Stimulated activated naive CD8-positive, alpha-beta T cell treated with anti-CD3 and anti-CD28 coated beads, Interleukin-15, Interleukin-2, amounts not matched to agents 100 U/mL and 50 U/mL, for 24 hours (primary cell): ENCODE results near the gene STK4.
"Not testable (repeated sequence)": the region's sequence is repeated elsewhere in the genome, so short reads cannot be mapped to it uniquely, and the experiment has no call there.

Experiments
- ATAC-seq: fragments of 150-1000 bp; cut with Tn5 transposase; one replicate; pipeline ENCODE4 v1.10.0; 2021
- DNase-seq: peaks from one replicate; pipeline ENCODE4 v3.0.0; 2021

STK4 gene

DNA sequence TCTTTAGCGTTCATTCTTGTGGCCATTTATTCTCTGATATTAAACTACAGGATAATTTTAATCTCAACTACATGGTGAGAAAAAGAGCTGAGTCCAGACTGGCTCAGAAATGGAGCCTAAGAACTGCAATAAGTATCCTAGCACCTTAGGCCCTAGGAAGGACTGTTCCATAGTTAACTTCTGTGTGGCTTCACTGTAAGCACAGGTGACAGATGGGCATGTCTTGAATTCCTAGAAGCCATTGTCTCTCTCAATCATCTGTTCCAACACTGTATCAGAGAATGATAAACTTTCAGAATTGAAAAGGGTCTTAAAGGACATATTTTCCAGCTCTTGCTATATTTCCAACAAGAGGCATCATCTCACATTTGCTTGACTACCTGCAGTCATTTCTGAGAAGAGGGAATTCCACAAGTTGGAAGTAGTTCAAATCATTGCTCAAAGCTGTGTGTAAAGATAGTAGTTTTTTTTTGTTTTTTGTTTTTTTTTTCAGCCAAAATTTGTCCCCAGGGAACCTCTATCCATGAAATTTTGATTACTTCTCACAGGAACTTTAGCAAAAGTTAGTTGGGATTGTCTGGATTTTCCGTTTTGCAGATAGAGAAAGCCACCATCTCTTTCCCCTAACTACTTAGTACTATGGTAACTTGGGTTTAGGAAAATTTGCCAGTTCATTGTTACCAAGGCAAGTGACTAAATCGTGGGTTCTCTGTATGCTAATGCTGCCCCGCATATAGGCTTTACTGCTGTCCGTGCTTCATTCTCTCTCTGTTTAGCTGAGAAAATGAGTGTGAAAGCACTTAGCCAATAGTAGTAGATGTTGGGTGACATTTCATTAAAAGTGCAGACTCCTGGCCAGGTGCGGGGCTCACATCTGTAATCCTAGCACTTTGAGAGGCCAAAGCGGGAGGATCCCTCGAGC, 87.4 kb downstream of the STK4 start:
- ATAC-seq (peak; percentile 55), DNase-seq (no peak)

GRCh38 chr20:45055056-45055455, 88.7 kb downstream of the STK4 start:
- ATAC-seq (no peak), DNase-seq (no peak)

- ATAC-seq (no peak), DNase-seq (no peak)
These were observed 90.3 kb downstream of the STK4 start for GRCh38 chr20:45056473-45057173.

GRCh38 chr20:45058168-45058850, 92.0 kb downstream of the STK4 start:
- ATAC-seq = no peak
- DNase-seq = no peak

DNA sequence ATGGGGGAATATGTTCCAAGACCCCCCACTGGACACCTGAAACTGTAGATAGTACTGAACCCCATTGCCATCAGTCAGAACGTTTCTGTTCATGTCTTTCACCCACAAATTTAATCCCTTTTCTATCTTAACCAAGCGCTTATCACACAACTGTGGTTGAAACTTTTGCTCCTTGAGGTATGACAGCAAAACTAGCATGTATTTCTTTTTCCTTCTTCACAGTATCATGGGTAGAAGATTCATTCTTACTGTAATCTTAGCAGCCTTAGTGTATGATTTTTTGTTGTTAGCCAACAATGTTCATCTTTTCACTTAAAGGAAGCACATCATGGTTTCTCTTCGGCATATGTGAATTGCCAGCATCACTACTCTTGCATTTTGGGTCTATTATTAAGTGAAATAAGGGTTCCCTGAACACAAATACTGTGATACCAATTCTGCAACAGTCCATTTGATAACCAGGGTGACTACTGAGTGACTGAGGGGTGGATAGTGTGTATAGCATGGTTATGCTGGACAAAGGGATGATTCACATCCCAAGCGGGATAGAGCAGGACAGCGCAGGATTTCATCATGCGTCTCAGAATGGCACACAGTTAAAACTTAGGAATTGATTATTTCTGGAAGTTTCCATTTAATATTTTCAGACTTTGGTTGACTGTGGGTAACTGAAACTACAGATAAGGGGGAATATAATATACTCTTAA, 92.9 kb downstream of the STK4 start:
- no peak for DNase-seq
- ATAC-seq = no peak

DNA sequence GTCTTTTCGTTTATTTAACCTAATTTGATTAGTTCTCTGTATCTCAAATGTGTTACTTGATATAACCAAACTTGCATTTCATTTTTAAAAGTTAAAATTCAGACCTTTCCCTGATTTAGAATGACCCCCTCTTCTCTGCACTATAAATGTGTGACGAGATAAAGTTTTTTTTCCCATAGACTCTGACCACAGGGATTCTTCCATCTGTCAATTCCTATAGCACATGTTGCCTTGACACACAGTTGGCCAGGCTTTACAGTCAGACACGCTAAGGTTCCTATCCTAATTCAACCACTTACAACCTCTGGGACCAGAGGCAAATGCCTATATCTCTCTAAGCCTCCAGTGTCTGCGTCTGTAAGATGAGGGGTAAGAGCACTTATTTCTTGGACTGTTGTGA, 94.0 kb downstream of the STK4 start:
- ATAC-seq = no peak
- DNase-seq = no peak

GRCh38 chr20:45061244-45061643, 94.9 kb downstream of the STK4 start:
- ATAC-seq (peak; percentile 79), DNase-seq (no peak)

GRCh38 chr20:45063107-45063506, 96.8 kb downstream of the STK4 start:
- not testable (repeated sequence) for ATAC-seq, DNase-seq

DNA sequence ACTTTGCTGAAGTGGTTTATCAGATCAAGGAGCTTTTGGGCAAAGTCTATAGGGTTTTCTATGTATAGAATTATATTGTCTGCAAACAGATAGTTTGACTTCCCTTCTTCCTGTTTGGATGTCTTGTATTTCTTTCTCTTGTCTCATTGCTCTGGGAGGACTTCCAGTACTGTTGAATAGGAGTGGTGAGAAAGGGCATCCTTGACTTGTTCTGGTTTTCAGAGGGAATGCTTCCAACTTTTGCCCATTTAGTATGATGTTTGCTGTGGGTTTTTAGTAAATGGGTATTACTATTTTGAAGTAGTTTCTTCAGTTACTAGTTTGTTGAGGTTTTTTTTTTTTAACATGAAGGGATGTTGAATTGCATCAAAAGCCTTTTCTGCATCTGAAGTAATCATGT, 98.5 kb downstream of the STK4 start:
- no peak for DNase-seq
- ATAC-seq = no peak

DNA sequence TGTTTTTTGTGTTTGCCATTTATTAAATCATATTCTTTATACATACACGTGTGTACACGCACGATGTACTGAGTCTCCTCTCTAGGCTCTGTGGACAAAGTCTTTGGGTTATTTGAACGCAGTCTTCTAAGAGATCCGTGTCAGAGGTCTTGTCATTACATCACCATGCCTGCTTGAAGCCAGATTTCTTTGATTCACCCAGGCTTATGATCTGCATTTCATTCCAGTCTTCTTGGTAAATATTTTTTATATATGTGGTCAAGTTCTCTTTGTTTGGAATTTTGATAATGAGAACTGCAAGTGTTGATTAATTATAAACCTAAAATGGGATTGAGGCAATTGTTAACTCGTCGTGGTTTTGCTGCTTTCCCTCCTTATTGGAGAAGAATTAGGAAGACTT, 100.1 kb downstream of the STK4 start:
- ATAC-seq (no peak), DNase-seq (no peak)

DNA sequence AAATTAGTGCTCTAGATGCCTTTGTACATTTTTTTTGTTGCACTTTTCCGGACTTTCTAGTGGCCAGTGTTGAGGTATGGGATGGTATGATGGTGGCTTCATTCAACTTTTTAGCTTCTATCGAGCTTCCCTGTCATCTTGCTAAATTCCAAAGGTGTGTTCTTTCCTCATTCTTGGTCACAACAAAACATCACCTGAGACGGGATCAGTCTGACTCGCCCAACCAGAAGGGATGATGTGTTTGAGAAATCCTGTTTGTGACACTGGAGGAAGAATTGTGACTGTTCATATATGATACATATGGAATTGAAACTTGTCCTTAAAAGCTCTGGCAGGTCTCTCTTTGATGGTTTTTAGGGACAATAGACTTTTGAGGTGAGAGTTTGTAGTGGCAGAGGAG, 100.8 kb downstream of the STK4 start:
- no peak for DNase-seq
- no peak for ATAC-seq

GRCh38 chr20:45067558-45067957, 101.2 kb downstream of the STK4 start:
- DNase-seq = no peak
- ATAC-seq = no peak

GRCh38 chr20:45069261-45069660, 102.9 kb downstream of the STK4 start:
- ATAC-seq (no peak), DNase-seq (no peak)

- ATAC-seq = no peak
- DNase-seq = no peak
These were observed 104.8 kb downstream of the STK4 start for GRCh38 chr20:45070932-45071632.

DNA sequence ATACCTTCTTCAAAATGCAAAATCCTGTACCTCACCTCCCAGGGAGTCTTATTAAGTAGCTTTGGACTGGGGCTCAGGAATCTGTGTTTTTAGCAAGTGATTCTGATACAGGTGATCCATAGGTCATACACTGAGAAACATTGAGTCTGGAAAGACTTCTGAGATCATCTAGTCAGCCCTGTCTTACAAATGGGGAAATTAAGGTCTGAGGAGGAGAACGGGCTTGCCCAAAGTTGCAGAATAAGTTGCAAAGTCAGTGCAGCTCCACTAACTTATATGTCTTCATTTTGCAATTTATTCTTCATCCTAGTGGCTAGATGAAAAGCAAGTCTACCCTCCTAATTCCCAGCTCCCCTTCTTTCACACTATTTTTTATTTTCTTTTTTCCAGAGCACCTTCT, 105.8 kb downstream of the STK4 start:
- no peak for DNase-seq
- no peak for ATAC-seq

DNA sequence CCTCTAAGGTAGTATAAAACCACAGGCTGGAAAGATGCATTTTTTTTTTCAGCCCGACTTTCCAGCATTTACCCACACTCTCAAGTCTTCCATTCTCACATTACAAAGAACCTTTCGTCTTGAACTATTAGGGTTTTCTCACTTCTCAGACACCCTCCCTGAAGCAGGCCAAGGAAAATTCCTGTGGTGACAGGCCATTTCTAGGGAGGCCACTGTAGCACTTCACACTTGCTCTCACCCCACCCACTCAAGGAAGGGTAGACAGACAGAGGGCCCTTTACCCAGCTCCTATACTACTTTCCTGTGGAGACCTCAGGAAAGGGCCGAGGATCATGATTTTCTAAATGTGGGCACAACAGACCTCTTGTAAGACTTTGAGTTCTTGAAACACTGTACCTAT, 106.9 kb downstream of the STK4 start:
- DNase-seq = no peak
- peak; percentile 70 for ATAC-seq

GRCh38 chr20:45077559-45077958, 111.2 kb downstream of the STK4 start:
- no peak for DNase-seq
- no peak for ATAC-seq

DNA sequence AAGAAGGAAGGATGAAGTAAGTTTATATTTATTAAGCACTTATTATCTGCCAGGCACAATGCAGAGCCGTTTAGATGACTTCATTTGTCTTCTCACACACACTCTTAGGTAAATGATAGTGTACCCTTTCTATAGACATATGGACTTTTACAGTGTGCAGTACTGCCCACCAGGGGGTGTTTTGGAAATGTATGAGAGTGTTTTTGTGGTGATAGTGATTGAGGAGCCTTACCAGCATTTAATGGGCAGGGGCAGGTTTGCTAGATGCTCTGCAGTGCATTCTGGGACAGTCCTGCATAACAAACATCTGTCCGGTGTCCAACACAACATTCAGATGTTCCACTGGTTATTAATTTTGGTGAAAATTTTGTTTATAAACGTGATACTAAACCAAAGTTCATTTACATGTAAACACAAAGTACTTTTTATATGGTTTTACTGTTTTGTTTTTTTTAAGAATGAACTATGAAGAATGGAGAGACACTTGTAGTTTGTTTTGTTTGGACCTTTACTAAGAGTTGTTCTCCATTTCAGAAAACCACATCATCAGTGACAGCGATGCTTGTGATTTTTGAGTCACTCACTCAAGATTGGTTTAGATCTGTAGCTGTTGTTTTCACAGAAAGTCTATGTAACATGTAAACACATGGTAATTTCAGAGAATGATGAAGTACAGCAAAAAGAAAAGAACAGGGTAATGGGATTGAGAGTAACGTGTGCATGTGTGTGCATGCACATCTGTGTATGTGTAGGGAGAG, 114.7 kb downstream of the STK4 start:
- DNase-seq = no peak
- ATAC-seq = no peak

DNA sequence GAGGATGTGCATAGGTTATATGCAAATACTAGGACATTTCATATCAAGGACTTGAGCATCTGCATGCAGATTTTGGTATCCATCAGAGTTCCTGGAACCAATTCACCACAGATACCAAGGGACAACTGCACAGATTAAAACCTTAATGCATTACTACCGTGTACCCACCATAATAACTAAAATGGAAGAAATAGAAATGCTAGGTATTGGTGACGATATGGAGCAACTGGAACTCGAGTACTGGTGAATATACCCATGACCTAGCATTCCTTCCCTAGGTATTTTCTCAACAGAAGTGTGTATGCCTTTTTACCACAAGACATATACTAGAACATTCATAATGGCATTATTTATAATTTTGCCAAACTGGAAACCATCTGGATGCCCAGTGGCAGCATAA, 116.2 kb downstream of the STK4 start:
- ATAC-seq = no peak

GRCh38 chr20:45083127-45083526, 116.8 kb downstream of the STK4 start:
- no peak for DNase-seq

More for the DNA sequence above, 116.2 kb downstream of the STK4 start:
- no peak for DNase-seq

DNA sequence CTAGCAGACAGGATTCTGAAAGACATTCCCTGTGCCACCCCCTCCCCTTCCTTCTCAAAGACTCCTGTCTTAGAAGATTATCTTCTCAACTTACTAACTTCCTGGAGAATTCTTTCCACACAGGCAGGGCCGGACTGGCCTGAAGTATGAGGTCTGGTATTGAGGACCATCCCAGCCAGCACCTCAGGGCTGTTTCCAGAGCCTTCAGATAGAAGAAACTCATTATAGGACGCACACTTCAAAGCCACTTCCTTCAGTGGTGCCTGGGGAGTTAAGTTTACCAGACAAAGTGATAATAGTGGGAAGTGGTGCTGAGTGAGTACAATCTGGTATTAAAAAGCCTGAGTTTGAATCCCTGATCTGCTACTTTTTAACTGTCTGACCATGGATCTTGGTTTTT, 119.0 kb downstream of the STK4 start:
- ATAC-seq = no peak
- DNase-seq = no peak

More at GRCh38 chr20:45083127-45083526, 116.8 kb downstream of the STK4 start:
- no peak for ATAC-seq
